GM21515 (cell line): ENCODE measurements around the gene RNPEP.
A peak's percentile ranks its signal among the peaks of the same experiment; 100 is the strongest.
"Not testable (repeated sequence)": the region's sequence is repeated elsewhere in the genome, so short reads cannot be mapped to it uniquely, and the experiment has no call there.

Source experiments
- ATAC-seq: cut with Tn5 transposase; IDR thresholded peaks from one replicate; pipeline ENCODE4 v1.9.1; 2021; ENCODE audit not compliant: unreplicated experiment

The RNPEP gene

DNA sequence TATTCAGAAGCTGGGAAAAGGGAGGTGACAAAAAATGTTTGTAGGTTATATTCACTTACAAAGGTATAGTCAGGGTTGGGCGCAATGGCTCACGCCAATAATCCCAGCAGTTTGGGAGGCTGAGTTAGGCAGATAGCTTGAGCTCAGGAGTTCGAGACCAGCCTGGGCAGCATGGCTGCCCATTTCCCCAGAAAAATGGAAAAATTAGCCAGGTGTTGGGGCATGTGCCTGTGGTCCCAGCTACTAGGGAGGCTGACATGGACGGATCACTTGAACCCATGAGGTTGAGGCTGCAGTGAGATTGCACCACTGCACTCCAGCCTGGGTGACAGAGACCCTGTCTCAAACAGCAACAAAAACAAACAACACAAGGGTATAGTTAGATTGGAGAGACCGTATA lies 24.1 kb upstream of the RNPEP start:
- no peak for ATAC-seq

DNA sequence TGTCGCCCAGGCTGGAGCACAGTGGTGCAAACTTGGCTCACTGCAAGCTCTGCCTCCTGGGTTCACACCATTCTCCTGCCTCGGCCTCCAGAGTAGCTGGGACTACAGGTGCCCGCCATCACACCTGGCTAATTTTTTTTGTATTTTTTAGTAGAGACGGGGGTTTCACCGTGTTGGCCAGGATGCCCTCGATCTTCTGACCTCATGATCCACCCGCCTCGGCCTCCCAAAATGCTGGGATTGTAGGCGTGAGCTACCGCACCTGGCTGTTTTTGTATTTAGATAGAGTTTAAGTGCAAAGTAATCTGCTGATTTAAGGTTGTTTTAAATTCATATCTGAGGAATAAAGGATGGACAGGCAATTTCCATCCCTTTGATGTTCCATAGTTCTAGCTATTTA lies 20.1 kb upstream of the RNPEP start:
- not testable (repeated sequence) for ATAC-seq

DNA sequence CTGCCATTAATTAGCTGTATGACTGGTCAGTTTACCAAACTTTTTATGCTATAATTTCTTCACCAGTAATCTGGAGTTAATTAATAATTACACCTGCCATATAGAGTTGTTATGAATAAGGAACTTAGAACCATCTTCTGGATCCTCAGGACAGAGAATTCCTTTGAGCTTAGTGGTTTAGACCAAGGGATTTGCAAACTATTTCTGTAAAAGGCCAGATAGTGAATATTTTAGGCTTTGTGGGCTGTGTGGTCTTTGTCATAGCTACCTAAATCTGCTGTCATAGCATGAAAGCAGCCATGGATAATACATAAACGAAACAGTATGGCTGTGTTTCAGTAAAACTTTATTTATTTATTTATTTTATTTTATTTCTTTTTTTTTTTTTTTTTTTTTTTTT lies 18.2 kb upstream of the RNPEP start:
- no peak for ATAC-seq

DNA sequence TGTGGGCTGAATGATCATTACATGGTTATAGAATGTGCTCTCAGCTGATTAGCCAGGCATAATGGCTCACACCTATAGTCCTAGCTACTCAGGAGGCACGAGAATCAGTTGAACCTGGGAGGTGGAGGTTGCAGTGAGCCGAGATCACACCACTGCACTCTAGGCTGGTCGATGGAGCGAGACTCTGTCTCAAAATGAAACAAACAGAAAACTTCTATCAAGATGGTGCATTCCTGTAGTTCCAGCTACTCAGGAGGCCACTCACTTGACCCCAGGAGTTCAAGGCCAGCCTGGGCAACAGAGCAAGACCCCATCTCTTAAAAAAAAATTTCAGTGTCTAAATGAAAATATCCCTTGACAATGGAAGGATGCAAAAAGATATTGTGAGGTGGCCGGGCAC lies 16.3 kb upstream of the RNPEP start:
- no peak for ATAC-seq

DNA sequence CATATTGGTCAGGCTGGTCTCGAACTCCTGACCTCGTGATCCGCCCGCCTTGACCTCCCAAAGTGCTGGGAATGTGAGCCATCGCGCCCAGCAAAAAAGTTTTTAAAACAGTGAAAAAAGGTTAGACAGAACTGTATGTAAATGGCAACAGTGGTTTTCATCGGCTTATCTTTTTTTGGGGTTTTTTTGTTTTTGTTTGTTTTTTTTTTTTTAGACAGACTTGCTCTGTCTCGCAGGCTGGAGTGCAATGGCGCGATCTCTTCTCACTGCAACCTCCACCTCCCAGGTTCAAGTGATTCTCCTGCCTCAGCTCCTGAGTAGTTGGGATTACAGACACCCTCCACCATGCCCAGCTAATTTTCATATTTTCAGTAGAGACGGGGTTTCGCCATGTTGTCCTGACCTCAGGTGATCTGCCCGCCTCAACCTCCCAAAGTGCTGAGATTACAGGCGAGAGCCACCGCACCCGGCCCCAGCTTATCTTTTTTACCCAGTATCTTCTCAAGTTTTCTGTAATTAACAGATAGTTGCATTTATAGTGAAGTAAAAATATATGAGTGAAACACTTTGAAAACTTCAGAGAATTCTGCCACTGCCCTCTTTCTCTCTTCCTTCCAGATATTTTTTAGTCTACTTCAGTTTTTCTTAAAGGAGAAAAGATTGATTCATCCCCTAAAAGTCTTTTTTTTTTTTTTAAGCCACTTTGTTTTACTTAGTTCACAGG lies 14.1 kb upstream of the RNPEP start:
- no peak for ATAC-seq

DNA sequence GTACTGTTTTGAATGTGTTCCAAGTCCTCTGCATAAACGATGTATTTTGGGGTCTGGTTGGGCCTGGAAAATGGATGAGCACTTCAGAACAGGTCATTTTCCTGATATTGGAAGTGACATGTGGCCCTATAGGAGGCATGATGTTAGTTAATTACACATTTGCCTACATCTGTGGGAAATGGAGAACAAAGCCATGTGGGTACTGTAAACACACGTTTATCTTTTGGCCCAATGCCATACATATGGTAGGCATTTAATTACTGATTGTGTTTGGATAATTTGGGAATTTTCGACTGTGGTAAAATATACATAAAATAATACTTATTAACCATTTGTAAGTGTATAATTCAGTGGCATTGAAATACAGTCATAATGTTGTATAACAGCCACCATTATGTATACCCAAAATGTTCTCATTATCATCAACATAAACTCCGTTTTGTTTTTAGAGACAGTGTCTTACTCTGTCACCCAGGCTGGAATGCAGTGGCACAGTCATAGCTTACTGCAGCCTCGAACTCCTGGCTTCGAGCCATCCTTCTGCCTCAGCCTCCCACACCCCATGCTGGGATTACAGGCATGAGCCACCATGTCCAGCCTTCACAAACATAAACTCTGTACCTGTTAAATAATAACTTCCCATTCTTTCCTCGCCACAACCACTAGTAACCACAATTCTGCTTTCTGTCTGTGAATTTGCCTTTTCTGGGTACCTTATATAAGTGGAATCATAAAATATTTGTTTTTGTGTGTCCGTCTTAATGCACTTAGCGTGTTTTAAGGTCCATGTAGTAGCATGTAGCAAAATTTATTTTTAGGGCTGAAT lies 11.9 kb upstream of the RNPEP start:
- no peak for ATAC-seq

DNA sequence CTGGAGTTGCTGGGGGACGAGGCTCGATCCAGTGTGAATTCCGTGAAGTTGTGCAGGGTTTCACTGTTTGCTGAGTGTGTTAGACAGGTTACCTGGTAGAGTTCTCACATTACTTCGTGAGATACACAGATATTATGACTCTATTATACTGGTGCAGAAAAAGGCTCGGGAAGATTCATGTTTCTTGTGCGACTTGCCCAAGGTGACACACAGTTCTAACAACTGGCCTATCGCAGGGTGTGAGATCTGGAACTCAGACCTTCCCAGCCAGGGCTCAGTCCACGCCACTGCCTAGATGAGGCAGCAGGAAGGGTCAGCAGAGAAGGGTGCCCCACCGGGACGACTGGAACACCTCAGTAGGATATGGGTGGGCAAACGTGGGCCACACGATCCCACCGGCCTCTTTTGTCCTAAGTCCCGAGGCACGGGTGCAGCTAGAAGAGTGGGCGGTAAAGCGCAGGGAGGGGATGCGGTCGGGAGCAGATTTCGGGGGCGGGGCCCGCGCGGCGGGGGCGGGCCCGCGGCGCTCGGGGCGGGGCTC lies 296 bp upstream of the RNPEP start:
- ATAC-seq: peak; percentile 76

DNA sequence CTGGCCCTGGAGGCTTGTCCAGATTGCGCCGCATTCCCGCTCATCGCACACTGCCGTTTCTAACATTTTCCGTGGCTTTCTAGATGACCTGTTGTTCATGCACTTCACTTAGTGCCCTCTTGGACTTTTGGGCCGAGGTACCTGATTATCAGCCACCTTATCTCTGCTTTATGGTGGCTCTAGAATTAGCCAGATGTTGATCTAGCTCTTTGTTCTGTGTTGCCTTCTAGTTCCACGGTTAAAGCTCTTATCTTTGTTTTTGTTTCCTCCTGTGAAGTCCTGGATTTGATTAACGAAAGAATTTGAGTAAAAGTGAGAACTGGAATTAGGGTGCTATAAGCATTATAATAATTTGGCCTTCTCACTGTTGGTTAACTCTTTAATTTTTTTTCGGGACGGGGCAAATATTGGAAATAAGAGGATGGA lies 945 bp downstream of the RNPEP start:
- ATAC-seq: no peak

DNA sequence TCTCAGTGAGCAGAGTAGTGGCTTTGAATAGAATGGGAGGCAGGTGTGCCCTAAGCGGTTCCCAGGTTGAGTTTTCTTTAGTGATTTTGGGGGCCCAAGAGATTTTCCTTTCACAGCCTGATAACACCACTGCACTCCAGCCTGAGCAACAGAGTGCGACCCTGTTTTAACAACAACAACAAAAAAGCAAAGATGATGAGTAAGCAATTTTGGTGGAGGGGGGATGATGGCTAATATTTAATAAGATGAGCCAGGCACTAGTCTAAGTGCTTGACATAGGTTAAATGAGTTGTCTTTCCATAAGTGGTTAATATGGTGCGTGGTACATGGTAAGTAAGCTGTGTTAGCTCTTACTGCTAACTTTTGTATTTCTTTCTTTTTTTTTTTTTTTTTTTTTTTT lies 2.0 kb downstream of the RNPEP start:
- ATAC-seq: no peak

DNA sequence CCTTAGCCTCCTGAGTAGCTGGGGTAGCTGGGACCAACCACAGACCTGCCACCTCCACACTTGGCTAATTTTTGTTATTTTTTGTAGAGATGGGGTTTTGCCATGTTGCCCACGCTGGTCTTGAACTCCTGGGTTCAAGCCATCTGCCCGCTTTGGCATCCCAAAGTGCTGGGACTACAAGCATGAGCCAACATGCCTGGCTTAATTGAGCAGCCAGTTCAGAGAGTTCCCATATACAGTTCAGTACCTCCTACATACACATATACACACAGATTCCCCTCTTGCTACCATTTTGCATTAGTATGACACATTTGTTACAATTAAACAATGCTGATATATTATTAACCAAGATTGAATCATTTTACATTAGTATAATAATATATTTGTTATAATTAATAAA lies 2.9 kb downstream of the RNPEP start:
- ATAC-seq: no peak

DNA sequence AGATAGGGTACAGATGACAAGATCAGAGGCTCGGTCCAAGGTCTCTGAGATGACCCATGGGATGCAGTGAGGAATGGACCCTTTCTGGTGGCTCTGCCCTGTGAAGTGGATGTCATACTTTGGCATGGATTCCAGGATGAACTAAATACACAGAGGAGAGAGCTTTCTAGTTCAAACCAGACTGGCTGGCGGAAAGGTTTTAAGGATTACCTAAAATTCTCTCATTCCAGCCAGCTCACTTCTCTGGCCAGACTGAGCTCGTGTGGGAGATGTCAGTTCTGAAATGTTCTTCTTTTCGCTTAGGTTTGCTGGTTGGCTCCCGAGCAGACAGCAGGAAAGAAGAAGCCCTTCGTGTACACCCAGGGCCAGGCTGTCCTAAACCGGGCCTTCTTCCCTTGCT lies 6.2 kb downstream of the RNPEP start:
- no peak for ATAC-seq

DNA sequence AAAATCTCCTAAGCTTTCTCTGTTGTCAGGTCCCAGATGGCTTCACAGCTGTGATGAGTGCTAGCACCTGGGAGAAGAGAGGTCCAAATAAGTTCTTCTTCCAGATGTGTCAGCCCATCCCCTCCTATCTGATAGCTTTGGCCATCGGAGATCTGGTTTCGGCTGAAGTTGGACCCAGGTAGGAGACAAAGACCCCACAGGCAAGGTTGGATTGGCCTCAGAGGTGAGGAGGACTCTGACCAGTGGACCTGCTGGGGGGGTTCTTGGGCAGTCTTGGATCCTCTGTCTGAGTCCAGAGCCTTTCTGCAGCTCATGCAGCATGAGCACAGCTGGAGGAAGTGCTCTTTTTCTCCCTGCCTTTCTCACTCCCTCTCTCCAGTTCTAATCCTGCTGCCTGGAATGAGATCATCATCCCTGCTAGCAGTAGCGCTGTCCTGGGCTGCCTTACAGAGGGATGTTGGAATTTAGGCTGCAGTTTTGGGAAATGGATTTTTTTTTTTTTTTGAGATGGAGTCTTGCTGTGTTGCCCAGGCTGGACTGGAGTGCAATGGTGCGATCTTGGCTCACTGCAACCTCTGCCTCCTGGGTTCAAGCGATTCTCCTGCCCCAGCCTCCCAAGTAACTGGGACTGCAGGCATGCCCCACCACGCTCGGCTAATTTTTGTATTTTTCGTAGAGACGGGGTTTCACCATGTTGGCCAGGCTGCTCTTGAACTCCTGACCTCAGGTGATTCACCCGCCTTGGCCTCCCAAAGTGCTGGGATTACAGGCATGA lies 7.1 kb downstream of the RNPEP start:
- no peak for ATAC-seq

DNA sequence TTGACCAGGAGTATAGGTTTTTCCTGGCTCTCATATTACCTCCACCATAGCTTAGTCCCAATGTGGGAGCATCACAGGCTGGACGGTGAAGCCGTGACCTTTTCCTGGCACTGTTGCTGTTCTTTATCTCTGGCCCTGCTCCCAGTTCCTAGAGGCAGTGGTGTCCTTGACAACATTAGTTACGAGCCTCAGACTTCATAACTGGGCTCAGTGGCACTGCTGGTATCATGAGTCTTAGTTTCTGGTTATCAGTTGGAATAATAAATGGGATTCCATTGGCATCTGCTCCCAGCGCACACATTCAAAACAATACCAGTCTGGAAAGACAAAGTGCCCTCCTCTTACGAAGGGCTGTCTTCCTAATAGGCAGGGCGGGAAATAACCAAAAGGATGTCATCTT lies 8.0 kb downstream of the RNPEP start:
- no peak for ATAC-seq

DNA sequence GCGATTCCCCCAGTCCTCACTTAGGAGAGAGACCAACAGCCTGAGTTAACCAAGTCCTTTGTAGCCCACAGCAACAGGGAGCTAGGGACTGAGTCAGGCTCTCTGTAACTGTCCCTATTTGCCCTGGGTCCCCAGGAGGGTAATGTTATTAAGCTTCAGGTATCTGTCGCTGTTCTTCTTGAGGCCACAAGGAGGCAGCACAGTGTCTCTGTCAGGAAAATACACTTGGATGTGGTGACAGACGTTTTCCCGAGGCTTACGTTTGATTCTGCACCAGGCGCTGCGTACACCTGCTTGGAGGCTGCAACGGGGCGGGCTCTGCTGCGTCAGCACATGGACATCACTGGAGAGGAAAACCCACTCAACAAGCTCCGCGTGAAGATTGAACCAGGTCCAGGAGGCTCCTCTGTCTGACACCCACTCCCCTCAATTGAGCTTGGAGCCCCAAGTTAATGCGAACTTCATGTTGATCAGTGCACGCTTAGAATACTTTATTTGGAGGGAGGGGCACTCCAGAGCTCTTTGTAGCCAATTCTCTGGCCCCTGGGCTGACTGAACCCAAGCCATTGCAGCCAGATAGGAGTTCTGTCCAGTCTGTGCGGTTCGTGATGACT lies 17.3 kb downstream of the RNPEP start:
- no peak for ATAC-seq

DNA sequence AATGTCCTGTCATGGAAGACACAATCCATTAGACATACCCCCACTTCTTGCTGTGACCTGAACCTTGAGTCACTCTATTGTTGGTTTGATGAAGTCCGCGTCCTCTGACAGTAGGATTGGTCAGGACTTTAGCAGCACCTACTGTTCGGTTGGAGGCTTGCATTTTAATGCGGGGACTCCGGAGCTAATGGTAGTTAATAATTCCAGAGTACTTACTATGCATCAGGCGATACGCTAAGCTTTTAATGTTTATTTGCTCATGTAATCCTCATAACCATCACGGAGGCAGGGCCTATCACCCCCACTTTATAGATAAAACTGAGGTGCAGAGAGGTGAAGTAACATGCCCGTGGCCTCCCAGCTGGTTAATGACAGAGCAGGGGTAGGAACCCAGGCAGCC lies 20.1 kb downstream of the RNPEP start:
- ATAC-seq: no peak

DNA sequence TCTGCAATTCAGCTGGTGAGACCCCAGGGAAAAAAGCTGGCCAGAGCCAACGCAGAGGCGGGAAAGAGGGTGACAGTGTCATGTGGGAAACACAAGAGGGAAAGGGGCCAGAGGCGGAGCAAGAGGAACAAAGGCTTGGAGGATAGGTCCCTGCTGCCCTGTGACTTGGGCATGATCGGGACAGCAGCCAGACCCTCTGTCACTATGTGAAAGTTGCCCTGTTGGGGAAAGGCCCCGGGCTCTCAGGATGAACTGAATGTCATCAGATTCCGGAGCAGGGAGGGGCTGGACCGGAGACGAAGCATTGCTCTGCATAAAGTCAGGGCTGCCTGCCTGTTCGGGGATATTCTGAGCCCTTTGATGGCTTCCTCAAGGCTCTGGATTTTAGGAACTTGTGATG lies 22.3 kb downstream of the RNPEP start:
- ATAC-seq: no peak

DNA sequence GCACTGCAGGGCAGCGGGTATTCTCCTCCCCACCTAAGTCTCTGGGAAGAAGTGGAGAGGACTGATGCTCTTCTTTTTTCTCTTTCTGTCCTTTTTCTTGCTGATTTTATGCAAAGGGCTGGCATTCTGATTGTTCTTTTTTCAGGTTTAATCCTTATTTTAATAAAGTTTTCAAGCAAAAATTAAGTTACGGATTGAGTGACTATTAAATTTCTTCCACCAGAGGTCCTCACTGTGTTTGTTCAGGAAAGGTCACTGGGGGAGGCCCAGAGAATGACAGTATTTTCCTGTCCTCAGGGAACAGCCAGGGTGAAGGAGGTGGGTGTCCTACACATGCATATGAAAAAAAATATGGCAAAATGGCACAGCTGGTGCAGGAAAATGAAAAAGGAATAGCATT lies 23.5 kb downstream of the RNPEP start:
- ATAC-seq: no peak

DNA sequence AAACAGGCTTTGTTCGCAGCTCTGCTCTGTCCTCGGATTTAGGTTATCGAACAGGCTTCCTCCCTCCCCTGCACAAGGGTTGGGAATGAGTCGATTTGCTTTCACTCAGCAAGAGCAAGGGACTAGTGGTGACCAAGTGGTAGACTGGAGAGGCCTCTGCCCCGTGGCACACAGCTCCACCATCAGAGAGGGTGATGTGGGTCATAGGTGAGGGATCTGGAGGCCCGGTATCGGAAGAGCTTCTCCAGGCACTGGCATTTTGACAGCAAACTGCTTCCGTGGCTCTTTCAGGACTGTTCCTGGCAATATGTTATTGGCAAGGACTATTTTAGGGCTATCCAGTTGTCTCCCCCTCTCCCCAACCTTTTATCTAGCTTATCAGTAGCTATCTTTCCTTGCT lies 24.9 kb downstream of the RNPEP start:
- no peak for ATAC-seq

DNA sequence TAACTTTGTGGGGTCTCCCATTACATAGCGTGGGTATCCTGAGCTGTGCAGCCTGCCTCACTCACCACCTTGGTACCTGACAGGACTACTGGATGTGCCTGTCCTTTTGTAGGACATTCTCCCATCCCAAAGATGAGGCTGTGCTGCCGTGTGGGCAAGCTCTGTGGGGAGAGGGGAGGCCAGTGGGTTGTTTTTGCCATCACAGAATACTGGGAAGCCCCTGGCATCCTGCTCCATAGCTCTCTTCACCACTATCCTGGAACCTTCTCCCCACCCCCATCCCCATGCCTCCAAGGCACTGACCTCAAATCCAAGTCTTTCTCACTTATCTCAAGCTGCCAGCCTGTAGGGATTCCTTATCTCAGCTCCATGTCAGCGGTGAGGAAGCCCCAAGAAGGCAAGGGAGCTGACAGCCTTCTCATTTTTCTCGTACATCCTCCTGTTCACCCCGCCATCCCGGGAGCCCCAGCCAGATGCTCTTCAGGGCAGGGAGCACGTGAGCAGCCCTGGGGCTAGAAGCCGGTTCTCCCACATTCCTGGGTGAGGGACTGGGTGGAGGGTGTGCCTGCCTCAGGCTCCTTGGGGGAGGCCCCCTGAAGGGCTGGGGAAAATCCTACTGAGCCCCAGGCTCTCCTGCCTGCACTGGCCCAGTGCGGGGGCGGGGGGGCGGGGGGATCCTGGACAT lies 25.5 kb downstream of the RNPEP start:
- ATAC-seq: no peak

DNA sequence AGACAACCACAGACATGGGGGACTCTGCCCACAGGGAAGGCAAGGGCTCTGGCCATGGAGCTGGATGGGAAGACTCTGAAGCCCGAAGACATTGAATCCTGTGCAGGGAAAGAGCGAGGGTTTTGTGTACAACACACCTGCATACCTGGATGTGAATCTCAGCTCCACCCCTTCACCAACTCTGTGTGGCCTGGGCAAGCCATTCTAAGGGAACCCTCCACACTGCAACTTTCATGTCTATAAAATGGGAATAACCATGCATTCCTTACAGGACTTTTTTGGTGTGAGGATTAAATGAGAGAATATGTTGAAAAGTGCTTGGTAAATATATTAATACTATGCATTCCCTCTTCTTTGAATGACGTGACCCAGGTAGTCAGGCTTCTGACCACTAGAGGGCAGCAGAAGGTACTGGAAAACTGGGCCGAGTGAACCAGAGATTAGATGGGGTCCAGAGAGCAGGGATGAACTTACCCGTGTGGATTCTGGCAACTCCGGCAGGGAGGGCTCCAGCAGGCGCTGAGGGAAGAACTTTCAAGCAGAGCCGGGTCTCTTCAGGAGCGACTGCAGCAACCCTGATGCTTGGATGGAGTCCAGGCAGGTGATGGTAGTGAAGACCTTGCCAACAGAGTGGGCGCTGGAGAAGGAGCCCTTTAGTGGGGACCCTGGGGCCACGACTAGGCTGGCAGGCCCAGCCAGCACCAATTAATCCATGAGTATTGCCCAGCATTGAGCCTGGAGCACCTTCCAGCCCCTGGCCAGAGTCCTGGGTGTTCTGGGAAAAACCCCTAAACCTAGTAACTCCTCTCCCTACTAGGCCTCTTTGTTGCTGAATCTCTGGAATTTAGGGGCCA lies 27.1 kb downstream of the RNPEP start:
- no peak for ATAC-seq
